Spleen (tissue), 11 donors: ENCODE results near the gene TEAD1. TPM values are rescaled to one million over a fixed set of nuclear protein-coding genes. Genes with fewer than 3 reads are reported as not detected.

Source experiments
- DNase-seq: peaks from one replicate; pipeline ENCODE4 v3.0.0-alpha.2; 2020
- H3K27ac ChIP-seq, 8 donors: fragments of 200-600 bp; sonication (generic) in 7 of 8; 1 replicate in 4 of 8; 2 replicates in 4 of 8; pipeline versions ENCODE4 v1.5.0 to v1.8.0; 2016 to 2021; ENCODE audit warnings: inconsistent platforms in 4 of 8, mild to moderate bottlenecking in 4 of 8, moderate library complexity in 1 of 8
- H3K27me3 ChIP-seq, 7 donors: fragments of 200-600 bp; sonication (generic) in 6 of 7; replicated peaks in 1 of 7; 1 replicate in 4 of 7; 2 replicates in 3 of 7; pipeline versions ENCODE4 v1.5.0 to v1.8.0; 2016 to 2021; ENCODE audit warnings: inconsistent platforms in 3 of 7, mild to moderate bottlenecking in 1 of 7
- H3K36me3 ChIP-seq, 6 donors: fragments of 200-600 bp; sonication (generic) in 5 of 6; 1 replicate in 4 of 6; 2 replicates in 2 of 6; pipeline versions ENCODE4 v1.5.0 to v1.8.0; 2016 to 2021; ENCODE audit warnings: inconsistent platforms in 2 of 6
- H3K4me1 ChIP-seq, 6 donors: fragments of 200-600 bp; sonication (generic) in 5 of 6; 1 replicate in 3 of 6; 2 replicates in 3 of 6; pipeline versions ENCODE4 v1.5.0 to v1.8.0; 2016 to 2021; ENCODE audit warnings: inconsistent platforms in 3 of 6
- H3K4me3 ChIP-seq, 8 donors: fragments of 200-600 bp; sonication (generic) in 7 of 8; 1 replicate in 4 of 8; 2 replicates in 4 of 8; pipeline versions ENCODE4 v1.5.0 to v1.8.0; 2016 to 2021; ENCODE audit warnings: inconsistent platforms in 4 of 8, mild to moderate bottlenecking in 4 of 8, moderate library complexity in 2 of 8
- H3K9me3 ChIP-seq, 8 donors: fragments of 200-600 bp; sonication (generic) in 7 of 8; 1 replicate in 4 of 8; 2 replicates in 4 of 8; pipeline versions ENCODE4 v1.5.0 to v1.8.0; 2016 to 2021; ENCODE audit warnings: inconsistent platforms in 4 of 8
- POLR2A ChIP-seq, 3 donors: fragments of 450-650 bp; IDR thresholded peaks; one replicate each; pipeline ENCODE4 v1.5.1; 2017; ENCODE audit warnings: antibody characterized with exemption in 3 of 3, mild to moderate bottlenecking in 1 of 3
- POLR2AphosphoS5 ChIP-seq, 3 donors: sonication (generic); formaldehyde crosslinking; IDR thresholded peaks; one replicate each; pipeline ENCODE4 v1.5.1; 2017; ENCODE audit warnings: antibody characterized with exemption in 3 of 3
- WGBS, 5 donors: extraction: QIAGEN DNeasy Blood & Tissue Kit in 3 of 5; methylation state at CpG; one replicate each; pipeline versions ENCODE4 v1.1.5 to v1.1.7; 2013 to 2018; 5-methylcytosine and 5-hydroxymethylcytosine counted together
- intact Hi-C: fragments of 100-400 bp; cut with DNase I; formaldehyde crosslinking; loops from one replicate; pipeline ENCODE4 v1.15.0; 2023; ENCODE audit warnings: low total_unique reads
- polyA plus RNA-seq, 3 donors: library from polyadenylated mRNA; stranded (reverse); fragments of 200-250 nt; gene quantifications; one replicate each; pipeline ENCODE4 v1.2.1, GENCODE V29; 2013
- total RNA-seq, 7 donors: library from RNA; depleted of rRNA in 3 of 7; stranded (reverse); fragments of >200 nt in 3 of 7; fragmentation: NEBNext Ultra II Directional in 4 of 7; extraction: Animal tissue kit (Norgen Biotek cat#: 25700) in 4 of 7; gene quantifications; one replicate each; pipeline versions ENCODE4 v1.1.0 to v1.2.1, GENCODE V29; 2016 to 2021
- TF ChIP-seq, protein P1 (sequence below), 11 experiments: fragments of 200-600 bp in 7 of 11; fragments of 450-650 bp in 4 of 11; sonication (generic) in 4 of 11; IDR thresholded peaks in 8 of 11; conservative IDR thresholded peaks in 3 of 11; 1 replicate in 7 of 11; 2 replicates in 4 of 11; pipeline versions ENCODE4 v1.4.0 to v1.8.0; 2016 to 2021; ENCODE audit warnings: antibody characterized with exemption in 11 of 11, inconsistent platforms in 4 of 11, mild to moderate bottlenecking in 1 of 11
- donor health status: healthy with polysubstance abuse.
- donor health status: DM: no; HTN: no; CAD: no; lungs with moderate emphysema.
- donor health status: DM: no; HTN: no; CAD: no.
- donor health status: Bipolar disorder and iron deficiency.
- donor health status: healthy.
- donor health status: DM: no; HTN: no; CAD: no.
- donor health status: DM: yes; HTN: yes; CAD: no.

TEAD1 gene
- total and polyA plus RNA-seq, 10 donors: 0.93 to 46.0 (median 18.6) TPM

GRCh38 chr11:12664385-12664784, 9.8 kb upstream of the TEAD1 start:
- no peak for TF ChIP-seq POLR2AphosphoS5 (IDR thresholded peaks at IDR 0.05)
- TF ChIP-seq, protein P1, sequence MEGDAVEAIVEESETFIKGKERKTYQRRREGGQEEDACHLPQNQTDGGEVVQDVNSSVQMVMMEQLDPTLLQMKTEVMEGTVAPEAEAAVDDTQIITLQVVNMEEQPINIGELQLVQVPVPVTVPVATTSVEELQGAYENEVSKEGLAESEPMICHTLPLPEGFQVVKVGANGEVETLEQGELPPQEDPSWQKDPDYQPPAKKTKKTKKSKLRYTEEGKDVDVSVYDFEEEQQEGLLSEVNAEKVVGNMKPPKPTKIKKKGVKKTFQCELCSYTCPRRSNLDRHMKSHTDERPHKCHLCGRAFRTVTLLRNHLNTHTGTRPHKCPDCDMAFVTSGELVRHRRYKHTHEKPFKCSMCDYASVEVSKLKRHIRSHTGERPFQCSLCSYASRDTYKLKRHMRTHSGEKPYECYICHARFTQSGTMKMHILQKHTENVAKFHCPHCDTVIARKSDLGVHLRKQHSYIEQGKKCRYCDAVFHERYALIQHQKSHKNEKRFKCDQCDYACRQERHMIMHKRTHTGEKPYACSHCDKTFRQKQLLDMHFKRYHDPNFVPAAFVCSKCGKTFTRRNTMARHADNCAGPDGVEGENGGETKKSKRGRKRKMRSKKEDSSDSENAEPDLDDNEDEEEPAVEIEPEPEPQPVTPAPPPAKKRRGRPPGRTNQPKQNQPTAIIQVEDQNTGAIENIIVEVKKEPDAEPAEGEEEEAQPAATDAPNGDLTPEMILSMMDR (IDR thresholded peaks at IDR 0.05 in 8 of 11, conservative IDR thresholded peaks at IDR 0.05 in 3 of 11): no peak
- no peak for TF ChIP-seq POLR2A (IDR thresholded peaks at IDR 0.05)
- intact Hi-C loops: no loop called here

DNA sequence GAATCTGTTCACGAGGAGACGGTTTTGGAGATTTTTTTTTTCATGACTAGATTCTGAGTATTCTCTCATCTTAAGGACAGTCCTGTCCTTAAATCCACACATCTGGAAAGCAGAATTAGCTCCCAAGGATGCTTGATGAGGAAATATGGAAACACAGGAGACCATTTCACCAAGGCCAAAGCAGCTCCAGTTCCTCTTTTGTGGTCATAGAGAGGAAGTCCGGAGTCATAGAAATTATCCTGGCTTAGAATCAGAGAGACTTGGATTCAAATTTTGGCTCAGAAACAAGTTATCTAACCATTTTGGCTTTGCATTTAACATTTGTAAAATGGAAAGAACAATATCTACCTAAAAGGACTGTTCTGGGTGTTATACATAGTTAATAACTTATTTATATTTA, 7.3 kb upstream of the TEAD1 start:
- no peaks in the 10 kb centered on the region for H3K4me1 ChIP-seq
- no peak for DNase-seq
- H3K27me3 ChIP-seq: peaks cover 0 to 57% (median 0%) of the 10 kb centered on the region in 7 donors
- no peak overlapping the region for H3K27ac ChIP-seq
- no peak for TF ChIP-seq POLR2A (IDR thresholded peaks at IDR 0.05)
- TF ChIP-seq, protein P1 (IDR thresholded peaks at IDR 0.05 in 8 of 11, conservative IDR thresholded peaks at IDR 0.05 in 3 of 11): no peak
- TF ChIP-seq POLR2AphosphoS5 (IDR thresholded peaks at IDR 0.05): no peak
- no peak overlapping the region for H3K4me3 ChIP-seq
- WGBS, 5 donors: 53 to 79% (median 68%) methylated on average over 3 of the region's 3 CpGs
- no peaks in the 10 kb centered on the region for H3K36me3 ChIP-seq
- no peaks in the 10 kb centered on the region for H3K9me3 ChIP-seq
- intact Hi-C loops: no loop called here

More at GRCh38 chr11:12664385-12664784, 9.8 kb upstream of the TEAD1 start:
- no peaks in the 10 kb centered on the region for H3K9me3 ChIP-seq
- 72 to 85% (median 79%) methylated on average over 1 of the region's 1 CpG for WGBS, 5 donors
- peaks cover 0 to 42% (median 0%) of the 10 kb centered on the region in 7 donors for H3K27me3 ChIP-seq
- H3K4me3 ChIP-seq: no peak overlapping the region
- no peak overlapping the region for H3K27ac ChIP-seq
- H3K4me1 ChIP-seq: no peaks in the 10 kb centered on the region
- no peak for DNase-seq
- no peaks in the 10 kb centered on the region for H3K36me3 ChIP-seq

DNA sequence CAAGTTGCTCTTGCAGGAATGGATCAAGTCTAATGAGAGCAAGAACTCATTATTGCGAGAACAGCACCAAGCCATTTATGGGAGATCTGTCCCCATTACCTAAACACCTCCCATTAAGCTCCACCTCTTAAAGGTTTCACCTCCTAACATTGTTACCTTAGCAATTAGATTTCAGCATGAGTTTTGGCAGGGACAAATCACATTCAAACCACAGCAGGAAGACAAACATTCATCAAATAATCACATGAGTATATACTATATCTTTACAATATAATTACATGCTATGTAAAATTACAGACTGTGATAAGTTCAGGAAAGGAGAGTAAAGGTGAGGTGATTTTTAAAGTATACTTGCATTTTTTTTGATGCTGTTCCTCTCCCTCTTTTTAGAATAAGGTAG, 6.6 kb upstream of the TEAD1 start:
- no peak for DNase-seq
- TF ChIP-seq, protein P1 (IDR thresholded peaks at IDR 0.05 in 8 of 11, conservative IDR thresholded peaks at IDR 0.05 in 3 of 11): no peak
- TF ChIP-seq POLR2A (IDR thresholded peaks at IDR 0.05) (no peak), POLR2AphosphoS5 (IDR thresholded peaks at IDR 0.05) (no peak)
- Histone ChIP-seq H3K27ac (no peak overlapping the region), H3K36me3 (no peaks in the 10 kb centered on the region), H3K9me3 (no peaks in the 10 kb centered on the region), H3K4me3 (no peak overlapping the region), H3K27me3 (peaks cover 0 to 59% (median 2%) of the 10 kb centered on the region in 7 donors), H3K4me1 (peaks cover 0 to under 1% (median 0%) of the 10 kb centered on the region in 6 donors)
- WGBS, 5 donors: 88 to 94% (median 93%) methylated on average over 1 of the region's 1 CpG
- intact Hi-C loops: no loop called here

GRCh38 chr11:12668166-12668565, 6.1 kb upstream of the TEAD1 start:
- TF ChIP-seq, protein P1 (IDR thresholded peaks at IDR 0.05 in 8 of 11, conservative IDR thresholded peaks at IDR 0.05 in 3 of 11): no peak
- TF ChIP-seq POLR2AphosphoS5 (IDR thresholded peaks at IDR 0.05): no peak
- DNase-seq: no peak
- WGBS, 5 donors: 51 to 75% (median 68%) methylated on average over 2 of the region's 2 CpGs
- no peaks in the 10 kb centered on the region for H3K36me3 ChIP-seq
- H3K4me3 ChIP-seq: no peak overlapping the region
- intact Hi-C loops: no loop called here
- no peaks in the 10 kb centered on the region for H3K9me3 ChIP-seq
- H3K27me3 ChIP-seq: peaks cover 0 to 59% (median 7%) of the 10 kb centered on the region in 7 donors
- H3K27ac ChIP-seq: no peak overlapping the region
- peaks cover 0 to 6% (median 3%) of the 10 kb centered on the region in 6 donors for H3K4me1 ChIP-seq
